ENCODE results near the gene ZNF148. TPM values are rescaled to one million over a fixed set of nuclear protein-coding genes. Genes with fewer than 3 reads are reported as not detected.

Gene ZNF148
- total and polyA plus RNA-seq, 8 donors: 2.1 to 31.2 (median 17.1) TPM

DNA sequence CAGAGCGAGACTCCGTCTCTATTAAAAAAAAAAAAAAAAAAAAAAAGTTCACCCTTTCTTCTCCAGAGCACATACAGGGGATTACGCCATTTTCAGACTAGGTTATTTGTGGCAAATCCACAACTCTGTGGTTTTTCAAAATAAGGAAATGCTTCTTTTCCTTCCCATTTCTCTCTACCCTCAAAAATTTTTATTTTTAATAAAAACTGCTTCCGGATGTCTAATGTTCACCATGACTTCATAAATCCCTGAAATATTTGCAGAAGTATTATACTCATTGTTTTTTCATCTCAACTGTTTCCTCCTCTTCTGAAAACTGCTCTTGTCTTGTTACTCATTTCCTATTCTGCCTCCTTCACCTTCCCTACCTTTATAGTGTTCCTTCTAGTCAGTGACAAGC lies 117.6 kb downstream of the ZNF148 start:
- WGBS, 2 donors: 93 to 94% methylated on average over 4 of the region's 4 CpGs
- H3K27me3 ChIP-seq: no peaks in the 10 kb centered on the region
- no peaks in the 10 kb centered on the region for H3K9me3 ChIP-seq
- TF ChIP-seq CTCF (IDR thresholded peaks at IDR 0.05): no peak
- H3K36me3 ChIP-seq: no peaks in the 10 kb centered on the region
- H3K4me3 ChIP-seq: no peak overlapping the region
- DNase-seq: no peak
- intact Hi-C loops (cut with DNase I): no loop called here
- no peak for FAIRE-seq
- H3K4me1 ChIP-seq: no peaks in the 10 kb centered on the region
- no peak overlapping the region for H3K27ac ChIP-seq
- no peak for ATAC-seq

DNA sequence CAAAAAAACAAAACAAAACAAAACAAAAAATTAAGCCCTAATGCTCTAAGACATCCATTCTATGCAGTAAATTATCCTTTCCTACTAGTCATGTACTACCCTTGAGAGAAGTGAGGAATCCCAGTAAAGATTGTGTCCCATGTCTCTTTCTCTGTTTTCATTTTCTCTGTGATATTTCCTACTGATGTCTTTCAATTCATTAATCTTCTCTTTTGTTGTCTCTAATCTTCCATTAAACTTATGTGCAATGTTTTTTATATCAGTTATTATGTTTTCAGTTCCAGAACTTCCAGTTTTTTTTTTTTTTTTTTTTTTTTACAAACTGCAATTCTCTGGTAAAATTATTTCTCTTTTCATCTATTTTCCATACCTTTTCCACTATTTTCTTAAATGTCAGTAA lies 118.5 kb downstream of the ZNF148 start:
- no peaks in the 10 kb centered on the region for H3K36me3 ChIP-seq
- no peak overlapping the region for H3K27ac ChIP-seq
- FAIRE-seq: no peak
- no peaks in the 10 kb centered on the region for H3K9me3 ChIP-seq
- no peaks in the 10 kb centered on the region for H3K4me1 ChIP-seq
- H3K4me3 ChIP-seq: no peak overlapping the region
- DNase-seq: no peak
- no peaks in the 10 kb centered on the region for H3K27me3 ChIP-seq
- ATAC-seq: no peak
- TF ChIP-seq CTCF (IDR thresholded peaks at IDR 0.05): no peak
- intact Hi-C loops (cut with DNase I): no loop called here

GRCh38 chr3:125250973-125251372 lies 124.2 kb downstream of the ZNF148 start:
- Histone ChIP-seq H3K9me3 (no peaks in the 10 kb centered on the region), H3K27ac (no peak overlapping the region), H3K36me3 (no peaks in the 10 kb centered on the region), H3K27me3 (no peaks in the 10 kb centered on the region), H3K4me3 (no peak overlapping the region), H3K4me1 (no peaks in the 10 kb centered on the region)
- intact Hi-C loops (cut with DNase I): no loop called here
- no peak for TF ChIP-seq CTCF (IDR thresholded peaks at IDR 0.05)
- ATAC-seq: no peak
- FAIRE-seq: no peak
- 92 to 95% methylated on average over 2 of the region's 2 CpGs for WGBS, 2 donors
- no peak for DNase-seq

GRCh38 chr3:125246237-125246636 lies 128.9 kb downstream of the ZNF148 start:
- H3K9me3 ChIP-seq: no peaks in the 10 kb centered on the region
- 88 to 93% methylated on average over 1 of the region's 1 CpG for WGBS, 2 donors
- FAIRE-seq: no peak
- ATAC-seq: no peak
- H3K4me1 ChIP-seq: no peaks in the 10 kb centered on the region
- H3K36me3 ChIP-seq: no peaks in the 10 kb centered on the region
- DNase-seq: no peak
- intact Hi-C loops (cut with DNase I): no loop called here
- TF ChIP-seq CTCF (IDR thresholded peaks at IDR 0.05): no peak
- no peak overlapping the region for H3K27ac ChIP-seq
- no peaks in the 10 kb centered on the region for H3K27me3 ChIP-seq
- no peak overlapping the region for H3K4me3 ChIP-seq

- no peaks in the 10 kb centered on the region for H3K36me3 ChIP-seq
- FAIRE-seq (no peak), ATAC-seq (no peak), DNase-seq (no peak)
- no peaks in the 10 kb centered on the region for H3K9me3 ChIP-seq
- H3K4me1 ChIP-seq: no peaks in the 10 kb centered on the region
- intact Hi-C loops (cut with DNase I): no loop called here
- H3K27me3 ChIP-seq: no peaks in the 10 kb centered on the region
- no peak overlapping the region for H3K27ac ChIP-seq
- no peak overlapping the region for H3K4me3 ChIP-seq
- TF ChIP-seq CTCF (IDR thresholded peaks at IDR 0.05): no peak
Observed at GRCh38 chr3:125245521-125245920, 129.6 kb downstream of the ZNF148 start.

All from pancreas (tissue), 10 donors.